Panc1 (cell line): ENCODE results near the gene CXorf58. TPM values are rescaled to one million over a fixed set of nuclear protein-coding genes. Genes with fewer than 3 reads are reported as not detected.
"Not testable (repeated sequence)": the region's sequence is repeated elsewhere in the genome, so short reads cannot be mapped to it uniquely, and the experiment has no call there.

Experiments
- ATAC-seq: fragments of 200-7000 bp; cut with Tn5 transposase; 2 replicates; pipeline ENCODE4 v1.9.1; 2020; ENCODE audit warnings: mild to moderate bottlenecking, moderate library complexity
- BruUV-seq: library from RNA; stranded (reverse); fragments of 400-500 nt; replicated peaks from 2 replicates; lab custom pipeline; 2021; lab: Mats Ljungman, UMichigan
- CTCF ChIA-PET: fragments of 300-600 bp; sonication (Branson Sonifier 250); formaldehyde crosslinking; loops from one replicate; lab custom pipeline; 2022; ENCODE audit warnings: antibody characterized with exemption; lab: Charles Lee
- POLR2A ChIA-PET: fragments of 300-600 bp; sonication (Branson Sonifier 250); formaldehyde crosslinking; loops from one replicate; lab custom pipeline; 2022; ENCODE audit warnings: antibody characterized with exemption; lab: Charles Lee
- DNase-seq: peaks from one replicate; pipeline ENCODE4 v3.0.0-alpha.2; 2010; ENCODE audit warnings: low read depth, low spot score
- H3K27ac ChIP-seq: 2 replicates; pipeline ENCODE4 v1.5.1; 2011; ENCODE audit warnings: mild to moderate bottlenecking, low read length, inconsistent platforms
- H3K27me3 ChIP-seq: fragments of 200-500 bp; sonication (Bioruptor generic); 2 replicates; pipeline ENCODE4 v1.6.0; 2014; ENCODE audit warnings: low read length, inconsistent platforms; ENCODE audit not compliant: control insufficient read depth, insufficient read depth
- H3K36me3 ChIP-seq: fragments of 200-500 bp; sonication (Bioruptor generic); 2 replicates; pipeline ENCODE4 v1.5.1; 2014; ENCODE audit warnings: inconsistent platforms, mild to moderate bottlenecking, low read length, moderate library complexity; ENCODE audit not compliant: control insufficient read depth, insufficient read depth
- H3K4me1 ChIP-seq: 2 replicates; pipeline ENCODE4 v1.5.1; 2011; ENCODE audit warnings: inconsistent platforms, mild to moderate bottlenecking, low read length, moderate library complexity; ENCODE audit not compliant: control insufficient read depth, insufficient read depth
- H3K4me3 ChIP-seq, 2 experiments: 2 replicates each; pipeline ENCODE4 v1.5.1; 2011 to 2012; ENCODE audit warnings: low read depth in 2 of 2, low read length in 2 of 2, mild to moderate bottlenecking in 2 of 2, inconsistent platforms in 1 of 2, moderate library complexity in 1 of 2
- H3K9me3 ChIP-seq: fragments of 200-500 bp; sonication (Bioruptor generic); 2 replicates; pipeline ENCODE4 v1.5.1; 2014; ENCODE audit warnings: low read depth, mild to moderate bottlenecking, inconsistent platforms, low read length, moderate library complexity; ENCODE audit not compliant: control insufficient read depth, insufficient read depth
- CTCF ChIP-seq: fragments of 450-650 bp; IDR thresholded peaks from 2 replicates; pipeline ENCODE4 v1.5.1; 2017; ENCODE audit warnings: mild to moderate bottlenecking
- POLR2AphosphoS5 ChIP-seq: IDR thresholded peaks from 2 replicates; pipeline ENCODE4 v1.6.1; 2012; ENCODE audit warnings: mild to moderate bottlenecking, low read depth, low read length, moderate library complexity
- SIN3A ChIP-seq: IDR thresholded peaks from 2 replicates; pipeline ENCODE4 v1.6.1; 2012; ENCODE audit warnings: low read depth, mild to moderate bottlenecking, low read length, moderate library complexity, borderline replicate concordance; ENCODE audit not compliant: insufficient read depth
- TCF7L2 ChIP-seq: IDR thresholded peaks from 2 replicates; pipeline ENCODE4 v1.6.1; 2011; ENCODE audit warnings: mild to moderate bottlenecking, low read depth, low read length, inconsistent platforms
- in situ Hi-C: cut with HindIII; loops from 2 replicates; pipeline ENCODE4 v1.10.0; 2016; ENCODE audit warnings: low sequenced_read_pairs, low pct_unique_long_range_greater_than_20kb
- intact Hi-C: fragments of 100-400 bp; cut with micrococcal nuclease; formaldehyde crosslinking; loops from one replicate; pipeline ENCODE4 v1.10.0; 2022; ENCODE audit not compliant: unreplicated experiment
- total RNA-seq: library from RNA; stranded (reverse); gene quantifications from one replicate; pipeline ENCODE4 v1.2.1, GENCODE V29; 2021; ENCODE audit not compliant: unreplicated experiment
- TF ChIP-seq, protein P1 (sequence below), 2 experiments: IDR thresholded peaks; 2 replicates each; pipeline ENCODE4 v1.6.1; 2011 to 2012; ENCODE audit warnings: low read depth in 2 of 2, control low read depth in 1 of 2, low read length in 1 of 2, mild to moderate bottlenecking in 1 of 2, moderate library complexity in 1 of 2; ENCODE audit not compliant: insufficient read depth in 1 of 2

The CXorf58 gene
- total RNA-seq, 1 experiment from 2014 or later, result 0.41 TPM

DNA sequence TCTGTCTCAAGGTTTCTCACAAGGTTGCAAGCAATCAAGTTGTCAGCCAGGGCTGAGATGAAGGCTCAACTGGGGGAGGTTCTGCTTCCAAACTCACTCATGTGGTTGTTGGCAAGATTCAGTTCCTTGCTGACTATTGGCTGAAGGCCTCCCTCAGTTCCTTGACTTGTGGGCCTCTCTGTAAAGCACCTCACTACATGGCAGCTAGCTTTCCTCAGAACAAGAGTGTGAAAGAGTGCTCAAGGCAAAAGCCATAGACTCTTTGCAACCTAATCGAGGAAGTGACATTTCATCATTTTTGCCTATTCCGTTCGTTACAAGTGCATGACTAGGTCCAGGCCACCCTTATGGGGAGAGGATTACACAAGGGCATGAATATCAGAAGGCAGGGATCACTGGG is 52.0 kb downstream of the CXorf58 start:
- intact Hi-C loops, result no loop called here
- no peak for TF ChIP-seq TCF7L2
- TF ChIP-seq CTCF, result no peak
- TF ChIP-seq, protein P1, sequence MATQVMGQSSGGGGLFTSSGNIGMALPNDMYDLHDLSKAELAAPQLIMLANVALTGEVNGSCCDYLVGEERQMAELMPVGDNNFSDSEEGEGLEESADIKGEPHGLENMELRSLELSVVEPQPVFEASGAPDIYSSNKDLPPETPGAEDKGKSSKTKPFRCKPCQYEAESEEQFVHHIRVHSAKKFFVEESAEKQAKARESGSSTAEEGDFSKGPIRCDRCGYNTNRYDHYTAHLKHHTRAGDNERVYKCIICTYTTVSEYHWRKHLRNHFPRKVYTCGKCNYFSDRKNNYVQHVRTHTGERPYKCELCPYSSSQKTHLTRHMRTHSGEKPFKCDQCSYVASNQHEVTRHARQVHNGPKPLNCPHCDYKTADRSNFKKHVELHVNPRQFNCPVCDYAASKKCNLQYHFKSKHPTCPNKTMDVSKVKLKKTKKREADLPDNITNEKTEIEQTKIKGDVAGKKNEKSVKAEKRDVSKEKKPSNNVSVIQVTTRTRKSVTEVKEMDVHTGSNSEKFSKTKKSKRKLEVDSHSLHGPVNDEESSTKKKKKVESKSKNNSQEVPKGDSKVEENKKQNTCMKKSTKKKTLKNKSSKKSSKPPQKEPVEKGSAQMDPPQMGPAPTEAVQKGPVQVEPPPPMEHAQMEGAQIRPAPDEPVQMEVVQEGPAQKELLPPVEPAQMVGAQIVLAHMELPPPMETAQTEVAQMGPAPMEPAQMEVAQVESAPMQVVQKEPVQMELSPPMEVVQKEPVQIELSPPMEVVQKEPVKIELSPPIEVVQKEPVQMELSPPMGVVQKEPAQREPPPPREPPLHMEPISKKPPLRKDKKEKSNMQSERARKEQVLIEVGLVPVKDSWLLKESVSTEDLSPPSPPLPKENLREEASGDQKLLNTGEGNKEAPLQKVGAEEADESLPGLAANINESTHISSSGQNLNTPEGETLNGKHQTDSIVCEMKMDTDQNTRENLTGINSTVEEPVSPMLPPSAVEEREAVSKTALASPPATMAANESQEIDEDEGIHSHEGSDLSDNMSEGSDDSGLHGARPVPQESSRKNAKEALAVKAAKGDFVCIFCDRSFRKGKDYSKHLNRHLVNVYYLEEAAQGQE (IDR thresholded peaks at IDR 0.05; ENCODE audit: insufficient read depth in 1 of 2, low read depth in 2 of 2, low read length in 1 of 2), result no peak
- TF ChIP-seq POLR2AphosphoS5, result no peak
- no peak for TF ChIP-seq SIN3A
- ATAC-seq (no peak), DNase-seq (no peak)
- Histone ChIP-seq H3K27ac (no peak overlapping the region), H3K4me3 (no peak overlapping the region), H3K9me3 (no peaks in the 10 kb centered on the region), H3K36me3 (no peaks in the 10 kb centered on the region), H3K4me1 (no peaks in the 10 kb centered on the region), H3K27me3 (no peaks in the 10 kb centered on the region)
- BruUV-seq, result no TSS peak
- ChIA-PET CTCF (no interaction called here), POLR2A (no interaction called here)
- in situ Hi-C loops, result no loop called here

DNA sequence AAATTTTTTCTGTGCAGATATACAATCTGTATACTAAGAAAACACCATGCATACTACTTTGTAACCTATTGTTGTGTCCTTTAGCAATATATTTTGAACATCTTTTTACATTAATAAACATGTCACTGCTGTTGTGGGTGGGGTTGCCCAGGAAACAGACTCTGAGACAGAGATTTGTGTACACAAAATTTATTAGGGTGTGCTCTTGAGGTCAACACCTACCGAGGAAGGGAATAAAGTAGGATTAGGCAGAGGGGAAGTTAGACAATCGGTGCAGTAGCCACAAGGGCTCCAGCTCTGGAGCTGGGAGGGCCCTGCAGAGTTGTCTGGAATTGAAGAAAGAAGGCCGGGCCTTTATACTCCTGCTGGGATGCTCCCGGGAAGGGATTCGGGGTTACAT is 56.4 kb downstream of the CXorf58 start:
- CTCF ChIA-PET, result no interaction called here

DNA sequence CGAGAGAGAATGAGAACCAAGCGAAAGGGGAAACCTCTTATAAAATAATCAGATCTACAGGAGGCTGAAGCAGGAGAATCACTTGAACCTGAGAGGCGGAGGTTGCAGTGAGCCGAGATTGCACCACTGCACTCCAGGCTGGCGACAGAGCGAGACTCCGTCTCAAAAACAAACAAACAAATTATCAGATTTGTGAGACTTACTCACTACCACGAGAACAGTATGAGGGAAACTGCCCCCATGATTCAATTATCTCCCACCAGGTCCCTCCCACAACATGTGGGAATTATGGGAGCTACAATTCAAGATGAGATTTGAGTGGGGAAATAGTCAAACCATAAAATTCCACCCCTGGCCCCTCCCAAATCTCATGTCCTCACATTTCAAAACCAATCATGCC is 57.8 kb downstream of the CXorf58 start:
- ATAC-seq, in situ Hi-C loops, POLR2A ChIA-PET, H3K9me3 ChIP-seq, intact Hi-C loops, DNase-seq, H3K4me1 ChIP-seq, BruUV-seq, H3K27ac ChIP-seq, H3K36me3 ChIP-seq, CTCF ChIA-PET, H3K27me3 ChIP-seq, H3K4me3 ChIP-seq: not testable (repeated sequence)

More for the DNA sequence above, 56.4 kb downstream of the CXorf58 start:
- ATAC-seq, result no peak
- Histone ChIP-seq H3K4me3 (no peak overlapping the region), H3K27ac (no peak overlapping the region), H3K4me1 (no peaks in the 10 kb centered on the region), H3K9me3 (no peaks in the 10 kb centered on the region), H3K36me3 (no peaks in the 10 kb centered on the region), H3K27me3 (no peaks in the 10 kb centered on the region)
- no TSS peak for BruUV-seq
- in situ Hi-C loops, result no loop called here
- POLR2A ChIA-PET, result no interaction called here
- DNase-seq, result no peak
- TF ChIP-seq CTCF, result no peak
- TF ChIP-seq SIN3A, result no peak
- no peak for TF ChIP-seq TCF7L2
- TF ChIP-seq, protein P1 (IDR thresholded peaks at IDR 0.05; ENCODE audit: insufficient read depth in 1 of 2, low read depth in 2 of 2, low read length in 1 of 2), result no peak
- no peak for TF ChIP-seq POLR2AphosphoS5
- intact Hi-C loops, result no loop called here
